WERI-Rb-1 (cell line): ENCODE results near the gene LRSAM1.

Source experiments
- DNase-seq: peaks from one replicate; pipeline ENCODE4 v3.0.0-alpha.2; 2020
- H3K27ac ChIP-seq: fragments of 250-450 bp; sonication (Bioruptor Pico); 2 replicates; pipeline ENCODE4 v1.5.1; 2020; ENCODE audit warnings: mild to moderate bottlenecking, moderate library complexity
- H3K27me3 ChIP-seq: fragments of 250-450 bp; sonication (Bioruptor Pico); 2 replicates; pipeline ENCODE4 v1.5.1; 2021; ENCODE audit warnings: mild to moderate bottlenecking, low read depth, moderate library complexity; ENCODE audit not compliant: insufficient read depth, severe bottlenecking
- H3K36me3 ChIP-seq: fragments of 250-450 bp; sonication (Bioruptor Pico); 2 replicates; pipeline ENCODE4 v1.5.1; 2020; ENCODE audit warnings: mild to moderate bottlenecking, moderate library complexity
- H3K4me3 ChIP-seq: 2 replicates; pipeline ENCODE4 v1.5.1; 2011; ENCODE audit warnings: low read depth, mild to moderate bottlenecking, control low read depth, low read length
- H3K9me3 ChIP-seq: fragments of 250-450 bp; sonication (Bioruptor Pico); 2 replicates; pipeline ENCODE4 v1.5.1; 2021; ENCODE audit warnings: mild to moderate bottlenecking, moderate library complexity; ENCODE audit not compliant: severe bottlenecking
- CTCF ChIP-seq: IDR thresholded peaks from 2 replicates; pipeline ENCODE4 v1.5.1; 2011; ENCODE audit warnings: low read depth, mild to moderate bottlenecking, control low read depth, inconsistent platforms, low read length

Gene LRSAM1

GRCh38 chr9:127417131-127418036 lies 33.9 kb upstream of the LRSAM1 start:
- Histone ChIP-seq H3K4me3 (no peak overlapping the region), H3K36me3 (peaks cover 14% of the 10 kb centered on the region), H3K9me3 (no peaks in the 10 kb centered on the region), H3K27me3 (no peaks in the 10 kb centered on the region), H3K27ac (peak overlapping the region; percentile 6; the same call in 1 of the 2 replicates)
- DNase-seq, result no peak
- no peak for TF ChIP-seq CTCF

DNA sequence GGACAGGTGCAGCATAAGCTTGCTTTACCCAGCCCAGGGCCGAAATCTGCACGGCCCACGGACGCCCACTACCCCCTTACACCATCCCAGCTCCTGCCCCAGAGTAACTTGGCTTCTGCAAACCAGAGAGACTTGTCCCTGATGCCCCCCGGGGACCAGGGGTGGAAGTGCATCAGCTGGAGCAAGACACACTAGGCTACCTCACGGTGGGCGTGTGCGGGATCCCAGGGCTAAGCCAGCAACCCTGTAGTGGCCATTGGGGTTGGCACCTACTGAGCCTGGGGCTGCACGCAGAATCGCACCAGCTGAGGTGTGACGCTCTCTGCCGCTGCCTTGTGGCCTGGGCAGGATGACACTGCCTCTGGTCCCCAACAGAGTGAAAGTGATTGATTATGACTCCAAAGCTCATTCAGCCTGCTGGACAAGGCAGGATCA lies 33.3 kb upstream of the LRSAM1 start:
- no peak overlapping the region for H3K4me3 ChIP-seq
- H3K9me3 ChIP-seq, result no peaks in the 10 kb centered on the region
- H3K27me3 ChIP-seq, result no peaks in the 10 kb centered on the region
- peaks cover 8% of the 10 kb centered on the region for H3K36me3 ChIP-seq
- peak; percentile 89 for DNase-seq
- peak overlapping the region; percentile 23 for H3K27ac ChIP-seq
- TF ChIP-seq CTCF, result peak; percentile 88

GRCh38 chr9:127419348-127419747 lies 32.0 kb upstream of the LRSAM1 start:
- no peak overlapping the region for H3K4me3 ChIP-seq
- no peaks in the 10 kb centered on the region for H3K27me3 ChIP-seq
- DNase-seq, result no peak
- no peak overlapping the region; the same call in 1 of the 2 replicates for H3K27ac ChIP-seq
- peaks cover 5% of the 10 kb centered on the region for H3K36me3 ChIP-seq
- H3K9me3 ChIP-seq, result no peaks in the 10 kb centered on the region
- no peak for TF ChIP-seq CTCF

GRCh38 chr9:127421057-127421456 lies 30.3 kb upstream of the LRSAM1 start:
- H3K4me3 ChIP-seq, result no peak overlapping the region
- peaks cover 14% of the 10 kb centered on the region for H3K36me3 ChIP-seq
- H3K27ac ChIP-seq, result no peak overlapping the region
- no peaks in the 10 kb centered on the region for H3K27me3 ChIP-seq
- no peak for TF ChIP-seq CTCF
- no peak for DNase-seq
- no peaks in the 10 kb centered on the region for H3K9me3 ChIP-seq

DNA sequence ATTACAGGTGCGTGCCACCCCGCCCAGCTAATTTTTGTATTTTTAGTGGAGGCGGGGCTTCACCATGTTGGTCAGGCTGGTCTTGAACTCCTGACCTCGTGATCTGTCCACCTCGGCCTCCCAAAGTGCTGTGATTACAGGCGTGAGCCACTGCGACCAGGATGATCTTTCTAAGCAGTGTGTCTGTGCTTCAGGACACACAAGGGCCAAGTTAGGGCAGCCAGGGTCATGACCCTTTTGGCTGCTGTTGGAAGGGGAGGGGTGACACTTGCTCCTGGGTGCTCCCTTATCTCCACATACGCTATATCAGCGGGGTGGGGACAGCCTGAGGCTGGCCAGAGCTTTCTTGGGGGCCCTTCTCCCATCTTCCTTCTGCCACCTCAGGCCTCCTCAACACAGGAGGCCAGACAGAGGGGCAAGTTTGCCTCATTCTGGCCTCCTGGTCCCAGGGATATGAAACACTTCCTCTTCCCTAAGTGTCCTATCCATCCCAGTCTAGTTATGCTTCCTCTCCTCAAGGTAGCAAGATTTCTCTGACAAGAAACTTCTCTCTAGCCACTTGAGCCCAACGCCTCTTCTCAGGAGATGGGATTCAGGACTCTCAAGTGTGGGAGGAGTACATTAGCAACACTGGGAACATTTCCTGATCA lies 29.1 kb upstream of the LRSAM1 start:
- TF ChIP-seq CTCF, result no peak
- Histone ChIP-seq H3K27me3 (no peaks in the 10 kb centered on the region), H3K36me3 (peaks cover 26% of the 10 kb centered on the region), H3K27ac (peak overlapping the region; percentile 99), H3K4me3 (peak overlapping the region; percentile 97), H3K9me3 (no peaks in the 10 kb centered on the region)
- no peak for DNase-seq
